HG03469 (cell line): ENCODE data around the gene PISD.

Experiments used
- ATAC-seq: cut with Tn5 transposase; IDR thresholded peaks from one replicate; pipeline ENCODE4 v1.9.1; 2021; ENCODE audit warnings: mild to moderate bottlenecking, moderate library complexity, moderate number of reproducible peaks; ENCODE audit not compliant: unreplicated experiment

The PISD gene

DNA sequence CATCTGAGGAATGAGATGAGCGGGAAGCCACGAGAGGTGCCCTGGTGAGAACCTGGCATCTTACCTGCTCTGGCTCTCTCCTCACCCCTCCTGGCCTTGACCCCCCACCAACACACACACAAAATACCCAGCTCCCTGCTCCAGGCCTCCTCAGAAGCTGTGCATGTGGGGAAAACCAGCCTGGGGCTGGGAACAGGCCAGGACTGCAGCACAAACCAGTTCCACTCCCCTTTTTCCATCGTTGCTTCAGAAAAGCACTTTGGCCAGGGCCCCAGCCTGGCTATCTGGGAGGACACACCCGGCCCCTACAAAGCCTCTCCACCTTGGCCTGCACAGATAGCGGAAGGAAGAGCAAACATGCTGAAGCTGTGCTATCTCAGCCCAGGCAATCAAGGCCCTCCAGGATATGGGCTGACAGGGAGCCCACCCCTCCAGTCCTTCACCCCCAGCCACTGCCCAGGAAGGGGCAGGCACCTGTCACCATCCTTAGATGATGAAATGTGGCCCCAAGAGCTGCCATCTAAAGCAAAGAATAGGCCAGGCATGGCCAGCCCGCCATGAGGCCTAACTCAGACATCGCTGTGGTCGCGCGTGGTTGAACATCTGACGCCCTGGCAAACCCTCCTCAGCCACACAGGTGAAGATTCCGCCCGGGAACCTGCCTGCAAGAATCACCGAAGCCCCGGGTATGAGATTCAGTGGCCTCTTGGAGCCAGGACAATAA, 35.4 kb downstream of the PISD start:
- no peak for ATAC-seq

DNA sequence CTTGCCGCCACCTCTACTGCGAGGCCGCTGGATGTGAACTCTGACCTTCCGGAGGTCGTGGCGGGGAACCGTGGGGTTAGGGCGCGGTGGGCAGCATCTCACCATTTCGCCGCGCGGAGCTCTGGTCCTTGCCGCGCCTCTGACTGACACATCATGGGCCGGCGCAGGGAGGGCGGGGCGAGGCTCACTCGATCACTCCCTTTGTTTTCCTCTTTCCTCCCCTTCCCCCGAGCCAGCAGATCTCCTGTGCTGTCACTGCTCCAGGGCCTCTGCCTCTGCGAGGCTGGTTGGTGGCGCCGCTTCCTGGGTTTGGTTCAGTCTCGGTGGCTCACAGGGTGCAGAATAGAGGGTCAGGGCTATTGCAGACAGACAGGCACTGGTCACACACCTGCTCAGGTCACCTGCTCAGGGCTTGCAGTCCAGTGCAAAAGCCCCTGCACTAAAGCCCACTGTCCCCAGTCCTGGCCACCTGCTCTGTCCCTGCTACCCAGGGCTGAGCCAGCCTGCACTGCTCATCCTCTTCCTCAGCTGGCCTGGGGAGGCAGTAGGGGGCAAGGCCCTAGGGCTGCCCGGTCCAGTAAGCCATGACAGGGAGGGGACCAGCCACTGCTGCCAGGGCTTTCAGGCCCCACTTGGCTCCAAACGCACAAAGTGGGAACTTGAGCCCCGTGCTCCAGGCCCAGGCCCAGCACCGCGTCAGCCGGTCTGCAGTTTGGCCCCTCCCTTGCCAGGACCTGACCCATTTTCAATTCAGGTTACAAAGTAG, 36.2 kb downstream of the PISD start:
- ATAC-seq = no peak

DNA sequence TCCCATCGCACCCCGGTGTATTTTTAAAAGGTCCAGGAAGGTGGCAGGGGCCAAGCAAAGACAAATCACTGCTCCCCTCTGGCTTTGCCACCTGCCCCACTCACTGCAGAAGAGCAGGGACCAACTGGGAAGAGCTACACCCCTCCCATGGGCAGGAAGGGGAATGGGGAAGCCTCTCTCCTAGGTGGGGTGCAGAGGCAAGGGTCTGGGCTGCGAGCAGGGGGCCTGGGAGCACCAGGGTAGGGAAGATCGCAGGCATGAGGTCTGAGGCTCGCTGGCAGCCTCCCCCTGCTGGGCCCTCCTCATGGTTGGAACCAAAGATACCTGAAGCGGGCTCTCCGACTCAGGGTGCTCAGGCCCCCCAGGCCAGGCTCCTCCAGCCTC, 36.8 kb downstream of the PISD start:
- ATAC-seq = no peak

DNA sequence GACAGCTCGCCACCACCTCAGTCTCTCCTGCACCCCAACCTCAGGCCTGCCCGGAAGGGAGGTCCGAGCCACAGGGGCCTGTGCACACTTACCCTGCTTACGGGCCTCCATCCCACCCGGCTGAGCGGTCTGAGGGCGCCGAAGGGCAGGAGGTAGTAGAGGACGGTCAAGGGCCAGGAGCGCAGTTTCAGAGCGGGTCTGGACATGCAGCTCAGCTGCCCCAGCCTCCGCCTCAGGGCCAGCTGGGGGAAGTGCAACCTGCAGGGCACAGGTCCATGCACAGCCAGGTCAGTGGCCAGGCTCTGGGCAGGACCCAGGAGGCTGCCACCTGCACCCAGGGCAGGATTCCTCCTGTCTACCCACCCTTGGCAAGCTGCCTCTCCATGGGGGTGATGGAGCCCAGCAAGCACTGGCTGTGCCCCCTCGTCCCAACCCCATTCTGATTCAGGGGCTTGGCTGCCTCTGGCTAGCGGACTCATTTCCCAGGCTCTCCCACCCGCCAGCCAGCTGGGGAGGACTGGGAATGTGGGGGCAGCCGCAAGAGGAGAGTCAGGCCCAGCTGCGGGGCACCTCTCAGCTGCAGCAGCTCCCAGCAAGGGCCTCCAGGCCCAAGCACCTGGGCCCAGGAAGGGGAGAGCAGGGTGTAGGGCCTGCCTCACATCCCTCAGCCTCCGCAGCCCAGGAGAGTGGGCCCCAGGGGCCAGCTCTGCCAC, 38.3 kb downstream of the PISD start:
- no peak for ATAC-seq

DNA sequence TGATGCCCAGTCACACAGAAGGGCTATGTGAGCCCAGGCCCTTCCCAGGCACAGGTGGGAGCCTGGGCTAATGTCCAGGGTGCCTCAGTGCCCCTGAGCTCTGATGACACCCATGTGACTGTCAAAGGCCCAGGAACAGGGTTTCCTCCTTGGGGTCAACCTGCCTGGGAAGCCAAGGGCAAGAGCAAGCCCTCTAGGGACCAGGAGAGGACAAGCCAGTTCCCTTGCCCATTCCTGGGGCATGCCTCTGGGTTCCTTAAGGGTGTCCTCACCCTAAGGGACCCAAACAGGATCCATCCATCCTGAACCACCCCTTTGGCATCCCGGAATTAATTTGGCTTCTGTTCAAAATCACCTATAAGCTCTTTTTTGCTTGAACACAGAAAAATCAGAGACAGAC, 39.0 kb downstream of the PISD start:
- no peak for ATAC-seq

DNA sequence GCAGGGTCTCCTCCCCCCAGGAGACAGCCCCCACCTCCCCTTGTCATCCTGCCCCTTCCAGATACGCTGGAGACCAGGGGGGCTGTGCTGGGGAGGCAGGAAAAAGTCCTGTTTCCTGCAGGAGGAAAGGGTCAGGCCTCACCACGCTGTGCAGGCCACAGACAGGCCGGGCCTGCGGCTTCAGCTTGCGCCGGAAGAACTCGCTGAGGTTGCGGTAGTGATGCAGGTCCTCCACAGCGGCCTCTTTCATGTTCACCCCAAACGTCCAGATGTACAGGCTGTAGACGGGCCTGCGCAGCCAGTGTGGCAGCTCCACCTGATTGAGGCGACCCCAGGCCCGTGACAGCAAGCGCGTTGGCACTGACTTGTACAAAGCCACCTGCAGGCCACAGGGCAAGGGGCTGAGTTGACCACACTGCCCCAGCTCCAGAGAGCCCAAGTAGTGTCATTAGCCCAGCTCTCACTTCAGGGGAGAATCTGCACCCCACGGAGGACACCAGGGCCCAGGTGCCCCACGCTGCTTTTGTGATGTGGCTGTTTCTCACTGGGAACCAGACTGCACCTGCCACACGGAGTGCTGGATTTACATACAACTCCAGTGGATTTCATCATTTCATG, 40.4 kb downstream of the PISD start:
- no peak for ATAC-seq

DNA sequence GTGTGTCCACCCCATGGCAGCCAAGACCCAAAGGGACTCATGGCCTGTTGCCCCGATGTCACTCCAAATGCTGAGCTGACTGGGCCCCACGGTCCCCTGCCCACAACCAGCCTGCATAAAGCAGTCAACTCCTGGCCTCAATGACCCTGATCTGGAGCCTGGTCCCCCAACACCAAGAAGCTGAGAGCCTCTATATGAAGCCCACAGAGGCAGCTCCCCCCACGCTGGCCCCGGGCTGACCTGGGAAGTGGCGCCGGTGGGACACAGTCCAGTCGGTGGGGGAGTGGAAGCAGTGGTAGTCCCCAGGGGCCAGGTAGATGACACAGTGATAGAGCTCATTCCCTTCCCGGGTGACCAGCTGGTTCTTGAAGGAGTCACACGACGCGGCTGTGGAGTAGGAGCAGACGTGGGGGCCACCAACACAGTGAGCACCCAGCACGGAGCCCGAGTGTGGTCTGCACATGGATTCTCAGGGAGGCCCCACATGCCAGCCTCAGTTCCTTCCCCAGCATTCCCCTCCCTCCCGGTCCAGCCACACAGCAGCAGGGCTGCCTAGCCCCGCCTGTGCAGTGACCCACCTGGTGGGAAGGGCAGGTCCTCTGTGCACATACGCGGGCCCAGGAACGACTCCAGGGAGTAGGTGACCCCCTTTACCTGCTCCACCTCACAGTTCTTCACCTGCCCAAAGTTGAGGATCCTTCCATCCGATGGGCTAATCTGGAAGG, 41.1 kb downstream of the PISD start:
- no peak for ATAC-seq

DNA sequence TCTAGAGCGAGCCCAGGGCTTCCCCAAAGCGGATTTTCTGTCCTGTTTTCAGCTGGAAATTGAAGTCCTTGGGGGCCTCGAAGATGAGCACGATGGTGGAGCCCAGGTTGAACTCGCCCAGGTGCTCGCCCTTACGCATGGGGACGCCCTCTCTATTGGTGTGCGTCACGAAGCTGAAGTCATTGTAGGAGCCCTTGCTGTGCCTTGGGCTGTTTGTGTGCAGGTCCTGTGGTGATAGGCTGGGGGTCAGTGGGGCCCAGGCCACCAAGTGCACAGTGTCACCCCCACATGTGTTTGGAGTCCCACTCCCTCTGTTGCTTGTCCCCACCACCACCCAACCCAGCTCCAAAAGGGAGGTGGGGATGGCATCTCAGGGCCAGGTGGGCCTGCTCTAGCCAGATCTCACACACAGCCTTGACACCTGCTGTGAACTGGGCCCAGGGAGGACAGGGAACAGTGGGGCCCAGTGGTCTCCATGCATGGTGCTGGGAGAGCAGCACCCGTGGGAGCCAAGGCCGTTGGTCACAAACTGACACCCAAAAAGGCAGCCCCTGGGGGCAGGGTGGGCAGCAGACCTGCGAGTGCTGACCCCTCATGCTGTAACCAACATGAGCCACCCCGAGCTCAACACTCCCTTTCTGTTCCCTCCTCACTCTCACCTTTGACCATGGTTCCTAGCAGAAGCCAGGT, 42.3 kb downstream of the PISD start:
- no peak for ATAC-seq

DNA sequence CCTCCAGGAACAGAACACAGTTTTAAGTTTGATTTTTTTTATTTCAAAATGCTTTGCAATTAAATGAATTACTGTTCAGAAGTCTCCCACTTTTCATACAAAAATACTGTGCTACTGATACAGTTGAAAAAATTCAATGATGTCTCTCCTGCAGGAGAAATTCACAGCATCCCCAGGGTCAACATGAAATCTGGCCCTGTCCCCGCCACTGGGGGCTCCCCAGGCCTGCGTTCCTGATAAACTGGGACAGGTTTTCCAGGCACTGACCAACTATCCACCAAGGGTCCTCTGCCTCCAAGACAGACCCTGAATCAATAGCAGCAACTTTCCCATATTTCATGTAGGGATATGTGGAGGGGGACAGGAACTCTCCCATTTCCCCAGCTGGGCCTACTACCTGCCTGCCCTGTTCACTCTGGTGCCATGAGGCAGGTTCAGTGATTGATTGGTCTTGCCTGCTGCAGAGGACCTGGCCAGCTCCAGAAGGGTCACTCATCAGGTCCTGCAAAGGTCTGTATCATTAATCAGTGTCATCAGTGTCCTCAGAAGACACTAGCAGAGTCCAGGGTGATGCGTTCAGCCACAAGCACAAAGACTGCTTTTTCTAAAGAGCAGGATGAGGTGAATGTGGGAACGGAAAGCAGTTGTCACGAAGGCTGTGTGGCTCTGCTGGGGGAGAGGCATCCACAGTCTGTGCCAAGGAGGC, 43.4 kb downstream of the PISD start:
- ATAC-seq = no peak

DNA sequence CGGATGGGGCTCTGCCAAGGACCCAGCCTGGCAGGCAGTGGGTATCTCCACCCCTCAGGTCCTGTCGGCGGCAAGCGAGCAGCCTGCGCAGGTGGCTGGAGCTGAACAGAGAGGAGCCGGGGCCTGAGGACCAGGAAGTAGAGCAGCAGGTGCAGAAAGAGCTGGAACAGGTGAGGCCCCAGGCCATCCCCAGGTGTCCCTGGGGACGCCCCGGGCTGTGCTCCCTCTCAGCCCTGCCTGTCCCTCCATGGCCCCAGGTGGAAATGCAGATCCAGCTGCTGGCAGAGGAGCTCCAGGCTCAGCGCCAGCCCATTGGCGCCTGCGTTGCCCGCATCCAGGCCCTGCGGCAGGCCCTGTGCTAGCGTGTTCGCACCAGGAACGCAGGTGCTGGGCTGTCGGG, 44.0 kb downstream of the PISD start:
- no peak for ATAC-seq

DNA sequence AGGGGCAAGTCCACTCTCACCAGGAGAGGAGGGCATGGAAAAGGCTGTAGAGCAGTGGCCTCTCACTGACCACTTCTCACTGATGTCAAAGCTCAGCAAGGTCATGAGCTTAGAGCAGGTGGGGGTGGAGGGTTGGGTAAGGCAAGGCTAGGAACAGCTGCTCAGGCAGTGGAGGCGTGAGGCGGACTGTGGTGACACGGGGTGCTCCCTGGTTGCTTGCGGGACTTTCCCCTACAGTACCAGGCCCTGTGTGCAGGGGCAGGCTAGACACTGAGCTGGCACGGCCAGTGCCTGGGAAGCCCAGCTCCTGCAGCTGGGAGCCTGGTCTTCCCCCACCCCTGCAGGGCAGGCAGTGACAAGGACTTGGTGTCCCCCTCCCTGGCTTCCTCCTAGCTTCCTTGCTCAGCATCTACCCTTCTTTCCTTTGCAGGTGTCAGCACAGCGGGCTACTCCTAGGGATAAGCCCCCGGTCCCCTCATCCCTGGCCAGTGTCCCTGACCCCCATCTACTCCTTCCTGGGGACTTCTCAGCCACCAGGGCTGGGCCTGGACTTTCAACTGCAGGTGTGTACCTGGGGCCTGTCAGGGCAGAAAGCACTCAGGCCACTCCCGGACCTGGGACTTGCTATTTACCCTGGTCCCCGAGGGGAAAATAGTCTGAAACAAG, 45.6 kb downstream of the PISD start:
- ATAC-seq = no peak

DNA sequence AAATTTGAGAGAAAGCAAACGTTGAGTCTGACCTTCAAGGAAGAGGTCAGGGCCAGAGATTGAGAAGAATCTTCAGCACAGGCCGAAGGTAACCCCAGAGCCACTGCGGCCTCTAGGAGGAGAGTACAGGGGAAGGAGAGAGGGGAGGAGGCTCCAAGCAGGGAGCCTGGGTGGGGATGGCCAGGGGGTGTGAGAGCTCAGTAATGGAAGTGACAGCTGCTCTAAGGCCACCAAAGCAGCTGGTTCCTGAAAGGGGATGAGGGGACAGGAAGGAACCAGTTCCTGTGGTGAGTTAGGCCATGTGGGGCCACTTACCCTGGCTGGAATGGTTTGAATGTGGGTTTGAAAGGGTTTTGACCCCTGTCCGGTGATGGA, 46.1 kb downstream of the PISD start:
- ATAC-seq = no peak

DNA sequence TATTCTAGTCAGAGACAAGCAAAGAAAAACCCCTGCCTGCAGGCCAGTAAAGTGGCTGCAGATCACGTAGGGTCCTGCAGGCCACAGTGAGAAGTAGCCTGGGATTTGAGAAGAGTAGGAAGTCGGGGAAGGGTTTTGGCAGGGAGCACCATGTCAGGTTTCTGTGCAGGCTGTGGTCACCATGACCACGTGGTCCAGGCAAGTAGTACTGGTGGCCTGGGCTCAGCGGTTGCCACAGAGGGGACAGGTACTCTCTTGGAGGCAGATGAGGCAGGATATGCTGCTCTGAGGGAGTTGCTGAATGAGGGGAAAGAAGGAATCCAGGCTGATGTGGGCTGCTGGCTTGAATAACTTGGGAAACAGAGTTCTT, 46.5 kb downstream of the PISD start:
- no peak for ATAC-seq

DNA sequence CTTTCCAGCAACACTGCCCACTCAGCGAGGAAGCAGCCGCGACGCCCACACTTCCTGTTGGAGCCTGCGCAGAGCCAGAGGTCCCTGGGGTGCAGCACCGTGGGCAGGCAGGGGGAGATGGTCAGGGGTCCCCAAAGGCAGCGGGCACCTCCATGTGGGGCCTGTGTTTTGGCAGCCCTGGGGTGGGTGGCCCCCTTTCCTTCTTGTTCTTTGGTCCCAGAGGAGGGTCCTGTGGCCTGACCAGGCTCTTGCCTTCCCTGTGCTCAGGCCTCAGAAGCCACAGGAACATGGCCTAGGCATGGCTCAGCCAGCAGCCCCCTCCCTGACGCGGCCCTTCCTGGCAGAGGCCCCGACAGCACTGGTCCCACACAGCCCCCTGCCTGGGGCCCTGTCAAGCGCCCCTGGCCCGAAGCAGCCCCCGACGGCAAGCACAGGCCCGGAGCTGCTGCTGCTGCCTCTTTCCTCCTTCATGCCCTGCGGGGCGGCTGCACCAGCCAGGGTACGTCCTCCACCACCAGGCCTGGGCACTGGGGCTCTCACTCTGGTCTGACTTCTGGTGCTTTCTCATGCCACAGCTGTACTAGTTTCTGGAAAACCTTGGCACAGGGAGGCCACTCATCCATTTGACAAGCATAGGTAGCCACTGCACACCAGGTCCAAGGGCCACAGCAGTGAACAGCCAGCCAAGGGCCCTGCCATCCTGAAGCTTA, 47.1 kb downstream of the PISD start:
- no peak for ATAC-seq

DNA sequence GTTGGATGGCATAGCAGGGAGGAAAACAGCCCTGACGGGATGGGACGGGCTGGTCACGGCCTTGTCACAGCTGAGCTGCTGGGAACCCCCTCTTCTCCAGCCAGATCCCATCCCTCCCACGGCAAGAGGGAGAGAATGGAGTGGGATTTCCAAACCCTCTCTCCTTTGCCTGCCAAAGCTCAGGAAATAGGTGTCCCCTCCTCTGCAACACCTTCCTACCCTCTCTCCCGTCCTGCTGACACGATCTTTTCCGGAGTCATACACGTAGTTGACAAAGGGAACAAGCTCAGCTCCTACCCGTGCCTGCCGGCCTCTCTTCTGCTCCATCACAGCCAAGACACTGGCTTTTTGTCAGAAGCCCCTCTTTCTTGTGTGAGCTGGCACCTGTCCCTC, 48.1 kb downstream of the PISD start:
- no peak for ATAC-seq

DNA sequence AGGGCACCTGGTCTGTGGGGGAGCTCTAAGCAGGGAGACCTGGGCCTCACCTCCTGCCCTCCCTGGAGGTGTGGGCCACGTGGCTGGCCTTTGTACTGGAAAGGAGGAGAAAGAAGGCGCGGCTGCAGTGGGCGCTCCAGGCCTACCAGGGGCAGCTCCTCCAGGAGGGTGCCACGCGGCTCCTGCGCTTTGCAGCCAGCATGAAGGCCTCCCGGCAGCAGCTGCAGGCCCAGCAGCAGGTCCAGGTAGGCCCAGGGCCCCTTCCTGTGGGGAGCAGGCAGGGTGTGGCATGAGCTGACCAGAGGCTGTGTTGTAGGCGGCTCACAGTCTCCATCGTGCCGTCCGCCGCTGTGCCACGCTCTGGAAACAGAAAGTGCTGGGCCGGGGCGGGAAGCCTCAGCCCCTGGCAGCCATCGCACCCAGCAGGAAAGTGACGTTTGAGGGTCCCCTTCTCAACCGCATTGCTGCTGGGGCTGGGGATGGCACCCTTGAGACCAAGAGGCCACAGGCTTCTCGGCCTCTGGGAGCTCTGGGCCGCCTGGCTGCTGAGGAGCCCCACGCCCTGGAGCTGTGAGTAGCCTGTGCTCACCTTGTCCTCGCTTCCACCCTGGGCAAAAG, 48.6 kb downstream of the PISD start:
- no peak for ATAC-seq

DNA sequence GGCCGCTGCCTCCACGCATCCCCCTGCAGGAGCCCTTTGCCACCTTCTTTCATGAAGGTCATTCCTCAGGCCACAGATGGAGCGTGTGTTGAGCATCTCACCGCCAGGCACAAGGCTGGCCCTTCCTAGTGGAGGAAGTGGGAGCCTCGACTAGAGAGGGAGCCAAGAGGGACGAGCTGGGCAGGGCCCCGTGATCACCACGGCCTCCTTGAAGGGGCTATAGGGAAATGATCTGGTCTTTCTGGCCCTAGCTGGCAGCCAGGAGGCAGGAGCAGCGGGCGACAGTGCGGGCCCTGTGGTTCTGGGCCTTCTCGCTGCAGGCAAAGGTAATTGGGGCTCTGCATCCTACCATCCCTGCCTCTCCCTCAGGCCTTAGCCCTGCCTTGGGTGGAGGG, 49.1 kb downstream of the PISD start:
- ATAC-seq = no peak

DNA sequence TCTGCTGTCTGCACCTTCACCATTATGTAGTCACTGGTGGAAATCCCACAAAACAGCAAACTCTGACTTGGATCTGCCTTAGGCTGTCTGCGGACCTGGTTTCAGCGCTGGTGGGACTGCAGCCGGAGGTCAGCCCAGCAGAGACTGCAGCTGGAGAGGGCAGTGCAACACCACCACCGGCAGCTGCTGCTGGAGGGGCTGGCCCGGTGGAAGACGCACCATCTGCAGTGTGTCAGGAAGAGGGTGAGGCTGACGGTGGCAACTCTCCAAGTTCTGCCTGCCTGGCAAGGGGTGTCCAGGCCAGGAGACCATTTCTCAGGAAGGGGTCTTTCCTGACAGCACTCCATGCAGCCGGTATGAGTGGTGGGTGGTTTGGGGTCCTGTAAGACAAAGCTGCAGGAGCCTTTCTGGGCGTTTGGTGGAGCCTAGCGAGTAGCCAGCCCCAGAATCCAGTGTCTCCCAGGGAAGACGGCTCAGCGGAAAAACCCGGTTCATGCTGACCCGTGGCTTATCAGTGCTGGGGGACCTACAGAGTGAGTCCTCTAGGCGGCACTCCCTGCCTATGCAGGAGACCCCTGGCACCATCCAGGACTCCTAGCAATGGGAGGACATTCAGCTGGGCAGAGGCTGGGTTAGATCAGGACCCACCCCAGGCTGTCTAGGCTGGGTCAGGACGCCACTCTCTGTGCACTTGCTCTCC, 50.8 kb downstream of the PISD start:
- ATAC-seq = no peak
